Stimulated activated CD4-positive, alpha-beta T cell treated with anti-CD3 and anti-CD28 coated beads, Interleukin-4, amount 100 ng/mL, for 4 hours (primary cell): Measurements from ENCODE around the gene KISS1R.
"Not testable (repeated sequence)": the region's sequence is repeated elsewhere in the genome, so short reads cannot be mapped to it uniquely, and the experiment has no call there.

Experiments used
- DNase-seq, 2 experiments: peaks; one replicate each; pipeline ENCODE4 v3.0.0-alpha.2; 2020

KISS1R gene

GRCh38 chr19:882871-883497, 34.1 kb upstream of the KISS1R start:
- DNase-seq: no peak

GRCh38 chr19:883661-884211, 33.4 kb upstream of the KISS1R start:
- no peak for DNase-seq

- no peak for DNase-seq
Measured at GRCh38 chr19:884420-885211, 32.5 kb upstream of the KISS1R start.

GRCh38 chr19:885536-886224, 31.5 kb upstream of the KISS1R start:
- DNase-seq: no peak

- DNase-seq: no peak
Measured at GRCh38 chr19:887072-887471, 30.1 kb upstream of the KISS1R start.

- DNase-seq: no peak
Measured at GRCh38 chr19:887599-887998, 29.5 kb upstream of the KISS1R start.

- peak; percentile 24 to 47 for DNase-seq
Measured at GRCh38 chr19:888581-889385, 28.4 kb upstream of the KISS1R start.

- DNase-seq: no peak
Measured at GRCh38 chr19:889662-890295, 27.4 kb upstream of the KISS1R start.

GRCh38 chr19:890831-891230, 26.3 kb upstream of the KISS1R start:
- DNase-seq: no peak

GRCh38 chr19:891421-892200, 25.5 kb upstream of the KISS1R start:
- DNase-seq: not testable (repeated sequence)

- no peak for DNase-seq
Measured at GRCh38 chr19:892243-892893, 24.8 kb upstream of the KISS1R start.

- DNase-seq: peak; percentile 82 to 88
Measured at GRCh38 chr19:892894-893689, 24.0 kb upstream of the KISS1R start, which contains the start of the genes MED16 and RNU6-9. MED16 (minus strand) TSS chr19:893187; CDS start chr19:891131, 2,056 bp downstream. RNU6-9 (plus strand) TSS chr19:893484.

GRCh38 chr19:896434-896833, 20.7 kb upstream of the KISS1R start:
- no peak for DNase-seq

- DNase-seq: no peak
Measured at GRCh38 chr19:896999-897398, 20.1 kb upstream of the KISS1R start.

- no peak for DNase-seq
Measured at GRCh38 chr19:897442-898039, 19.6 kb upstream of the KISS1R start.

- no peak for DNase-seq
Measured at GRCh38 chr19:898663-899062, 18.5 kb upstream of the KISS1R start.

GRCh38 chr19:899336-900042, 17.6 kb upstream of the KISS1R start:
- no peak for DNase-seq

- DNase-seq: no peak
Measured at GRCh38 chr19:900043-900301, 17.2 kb upstream of the KISS1R start.
